ENCODE results near the gene MPV17L2. TPM values are rescaled to one million over a fixed set of nuclear protein-coding genes. Genes with fewer than 3 reads are reported as not detected.
A peak's percentile ranks its signal among the peaks of the same experiment; 100 is the strongest.
"Not testable (repeated sequence)": the region's sequence is repeated elsewhere in the genome, so short reads cannot be mapped to it uniquely, and the experiment has no call there.

MPV17L2 gene
- polyA plus RNA-seq, 2 donors, result 7.4 to 12.0 TPM

DNA sequence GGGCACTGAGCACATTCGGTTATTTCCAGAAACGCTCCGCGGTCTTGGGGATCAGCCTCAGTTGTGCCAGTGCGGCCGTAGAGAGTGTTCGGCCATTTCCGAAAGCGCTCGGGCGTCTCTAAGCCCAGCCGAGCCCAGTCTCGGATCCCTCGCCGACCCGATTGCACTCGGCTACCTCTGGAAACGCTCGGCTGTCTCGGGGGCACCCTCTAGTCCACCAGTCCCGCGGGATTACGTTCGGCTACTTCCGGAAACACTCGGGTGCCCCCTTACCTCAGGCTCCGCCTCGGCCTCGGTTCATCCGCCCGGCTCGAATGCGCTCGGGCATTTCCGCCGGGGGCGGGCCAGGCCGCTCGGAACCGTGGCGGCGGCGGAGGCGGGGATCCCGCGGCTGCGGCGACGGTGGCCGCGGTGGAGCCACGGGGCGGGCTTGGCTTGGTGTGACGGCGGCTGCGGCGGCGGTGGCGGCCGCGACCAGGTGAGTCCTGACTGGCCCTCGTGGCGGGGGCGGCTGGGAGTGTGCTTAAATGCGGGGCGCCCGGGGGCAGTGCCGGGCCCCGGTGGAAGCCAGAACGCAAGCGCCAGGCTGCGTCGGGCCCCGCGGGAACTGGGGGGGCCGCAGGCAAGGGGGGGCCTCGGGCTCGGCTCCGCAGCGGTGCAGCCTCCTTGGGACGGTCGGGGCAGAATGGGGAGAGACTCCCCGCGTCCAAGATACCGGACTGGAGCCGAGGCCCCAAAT, 40.0 kb upstream of the MPV17L2 start, which contains the start of gene PIK3R2:
Gene PIK3R2, plus strand, starts transcription at position 347 of the 739 bp plus-strand sequence. CDS start 2,717 bp downstream, outside the sequence.
- Histone ChIP-seq H3K36me3 (ENCODE audit: control insufficient read depth in 2 of 2, insufficient read depth in 2 of 2, low read length in 1 of 2) (no peaks in the 10 kb centered on the region), H3K27me3 (ENCODE audit: control insufficient read depth in 1 of 2, insufficient read depth in 2 of 2, low read length in 2 of 2) (no peaks in the 10 kb centered on the region), H3K9me3 (ENCODE audit: control insufficient read depth in 2 of 2, insufficient read depth in 1 of 2, low read depth in 1 of 2, low read length in 1 of 2) (no peaks in the 10 kb centered on the region), H3K27ac (ENCODE audit: low read depth in 2 of 2, low read length in 1 of 2) (peak within 1 kb of the TSS; percentile 87 to 91), H3K4me3 (ENCODE audit: low read depth in 1 of 2, low read length in 2 of 2) (peak within 1 kb of the TSS; percentile 72 to 90), H3K4me1 (ENCODE audit: control insufficient read depth in 2 of 2, insufficient read depth in 2 of 2, low read length in 1 of 2) (peaks cover 7 to 28% of the 10 kb centered on the region in 2 donors)
- WGBS, 2 donors, result 0 to 1% methylated on average over 82 to 86 of the region's 86 CpGs

DNA sequence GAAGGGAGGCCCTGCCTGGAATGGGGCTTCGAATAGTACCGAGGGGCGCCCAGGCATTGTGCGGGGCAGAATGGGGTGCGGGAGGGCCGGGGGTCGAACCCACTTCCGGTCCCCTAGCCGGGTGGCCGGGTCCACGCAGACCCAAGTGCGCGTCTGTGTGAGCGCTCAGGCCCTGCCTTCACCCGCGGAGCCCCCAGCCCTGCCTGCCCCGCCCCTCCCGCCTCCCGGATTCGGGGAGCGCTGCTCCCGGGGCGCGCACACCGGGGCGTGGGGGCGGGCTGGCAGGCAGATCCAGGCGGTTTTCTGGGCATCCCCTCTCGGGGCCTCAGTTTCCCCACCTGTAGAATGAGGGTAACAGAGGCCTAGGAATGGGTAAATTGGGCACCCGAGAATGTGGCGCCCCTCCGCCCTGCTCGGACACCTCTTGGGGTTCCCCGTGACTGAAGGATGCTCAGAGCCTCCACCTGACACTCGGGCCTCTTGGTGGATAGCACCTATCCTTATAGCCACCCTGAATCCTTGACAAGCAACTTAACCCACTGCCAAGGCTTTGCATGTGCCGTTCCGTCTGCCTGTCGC, 39.4 kb upstream of the MPV17L2 start:
- Histone ChIP-seq H3K27ac (ENCODE audit: low read depth in 2 of 2, low read length in 1 of 2) (peak overlapping the region; percentile 87 to 91), H3K36me3 (ENCODE audit: control insufficient read depth in 2 of 2, insufficient read depth in 2 of 2, low read length in 1 of 2) (no peaks in the 10 kb centered on the region), H3K9me3 (ENCODE audit: control insufficient read depth in 2 of 2, insufficient read depth in 1 of 2, low read depth in 1 of 2, low read length in 1 of 2) (no peaks in the 10 kb centered on the region), H3K27me3 (ENCODE audit: control insufficient read depth in 1 of 2, insufficient read depth in 2 of 2, low read length in 2 of 2) (no peaks in the 10 kb centered on the region), H3K4me1 (ENCODE audit: control insufficient read depth in 2 of 2, insufficient read depth in 2 of 2, low read length in 1 of 2) (peaks cover 7 to 28% of the 10 kb centered on the region in 2 donors), H3K4me3 (ENCODE audit: low read depth in 1 of 2, low read length in 2 of 2) (peak overlapping the region; percentile 72 to 90)
- WGBS, 2 donors, result 2 to 3% methylated on average over 29 to 38 of the region's 38 CpGs

DNA sequence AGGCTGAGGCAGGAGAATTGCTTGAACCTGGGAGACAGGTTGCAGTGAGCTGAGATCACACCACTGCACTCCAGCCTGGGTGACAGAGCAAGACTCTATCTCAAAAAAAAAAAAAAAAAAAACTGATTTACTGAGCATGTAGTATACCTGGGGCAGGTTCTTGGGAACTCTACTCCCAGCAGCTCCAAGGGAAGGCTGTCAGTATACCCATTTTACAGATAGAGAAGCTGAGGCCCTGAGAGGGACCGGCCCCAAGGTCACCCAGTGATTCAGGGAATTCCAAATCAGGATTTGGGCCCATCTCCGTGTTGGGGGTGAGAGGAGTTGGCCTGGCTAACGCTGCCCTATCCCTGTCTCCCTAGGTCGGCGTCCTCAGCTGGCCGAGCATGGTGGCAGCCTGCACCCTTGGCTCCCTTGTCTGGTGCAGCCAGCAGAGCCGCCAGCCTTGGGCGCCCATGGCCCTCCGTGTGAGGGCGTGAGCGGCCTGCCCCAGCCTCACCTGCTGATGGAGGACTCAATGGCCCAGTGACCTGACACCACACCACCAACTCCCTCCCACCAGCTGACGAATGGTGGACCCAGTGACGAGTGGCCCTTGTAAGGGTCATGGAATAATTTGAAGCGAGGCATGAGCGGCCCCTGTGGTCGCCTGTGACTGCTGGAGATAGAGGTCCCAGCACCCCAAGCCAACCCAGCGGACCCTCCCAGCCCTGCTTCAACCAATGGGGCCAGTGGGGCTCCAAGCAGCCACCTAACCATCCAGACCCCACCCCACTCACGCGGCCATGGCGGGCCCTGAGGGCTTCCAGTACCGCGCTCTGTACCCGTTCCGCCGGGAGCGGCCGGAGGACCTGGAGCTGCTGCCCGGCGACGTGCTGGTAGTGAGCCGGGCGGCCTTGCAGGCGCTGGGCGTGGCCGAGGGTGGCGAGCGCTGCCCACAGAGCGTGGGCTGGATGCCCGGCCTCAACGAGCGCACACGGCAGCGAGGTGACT, 37.6 kb upstream of the MPV17L2 start:
- Histone ChIP-seq H3K27ac (ENCODE audit: low read depth in 2 of 2, low read length in 1 of 2) (peak overlapping the region; percentile 50 to 96), H3K9me3 (ENCODE audit: control insufficient read depth in 2 of 2, insufficient read depth in 1 of 2, low read depth in 1 of 2, low read length in 1 of 2) (no peaks in the 10 kb centered on the region), H3K27me3 (ENCODE audit: control insufficient read depth in 1 of 2, insufficient read depth in 2 of 2, low read length in 2 of 2) (no peaks in the 10 kb centered on the region), H3K36me3 (ENCODE audit: control insufficient read depth in 2 of 2, insufficient read depth in 2 of 2, low read length in 1 of 2) (no peaks in the 10 kb centered on the region), H3K4me1 (ENCODE audit: control insufficient read depth in 2 of 2, insufficient read depth in 2 of 2, low read length in 1 of 2) (peaks cover 10 to 28% of the 10 kb centered on the region in 2 donors), H3K4me3 (ENCODE audit: low read depth in 1 of 2, low read length in 2 of 2) (no peak overlapping the region)
- 67 to 77% methylated on average over 43 of the region's 43 CpGs for WGBS, 2 donors

DNA sequence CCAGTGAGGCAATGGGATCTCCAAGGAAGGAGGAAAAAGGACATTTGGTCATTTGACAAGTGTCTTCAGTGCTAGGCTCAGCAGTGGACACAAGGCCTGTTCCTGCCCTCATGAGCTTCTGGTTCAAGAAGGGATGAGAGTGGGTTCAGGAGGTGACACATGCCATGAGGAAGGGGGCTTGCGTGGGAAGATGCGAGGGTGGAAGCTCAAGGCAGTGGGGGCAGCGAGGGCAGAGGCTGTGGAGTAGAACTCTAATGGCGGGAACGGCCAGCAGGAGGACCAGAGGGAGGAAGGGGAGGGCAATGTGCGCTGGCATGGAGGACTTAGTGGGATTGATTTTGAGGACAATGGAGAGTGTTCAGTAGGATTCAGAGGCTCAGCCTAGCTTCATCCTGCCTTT, 36.8 kb upstream of the MPV17L2 start:
- H3K9me3 ChIP-seq (ENCODE audit: control insufficient read depth in 2 of 2, insufficient read depth in 1 of 2, low read depth in 1 of 2, low read length in 1 of 2), result no peaks in the 10 kb centered on the region
- H3K36me3 ChIP-seq (ENCODE audit: control insufficient read depth in 2 of 2, insufficient read depth in 2 of 2, low read length in 1 of 2), result no peaks in the 10 kb centered on the region
- peaks cover 14 to 34% of the 10 kb centered on the region in 2 donors for H3K4me1 ChIP-seq (ENCODE audit: control insufficient read depth in 2 of 2, insufficient read depth in 2 of 2, low read length in 1 of 2)
- no peaks in the 10 kb centered on the region for H3K27me3 ChIP-seq (ENCODE audit: control insufficient read depth in 1 of 2, insufficient read depth in 2 of 2, low read length in 2 of 2)
- 76 to 77% methylated on average over 5 to 6 of the region's 6 CpGs for WGBS, 2 donors
- peak overlapping the region; percentile 50 to 96 for H3K27ac ChIP-seq (ENCODE audit: low read depth in 2 of 2, low read length in 1 of 2)
- no peak overlapping the region for H3K4me3 ChIP-seq (ENCODE audit: low read depth in 1 of 2, low read length in 2 of 2)

DNA sequence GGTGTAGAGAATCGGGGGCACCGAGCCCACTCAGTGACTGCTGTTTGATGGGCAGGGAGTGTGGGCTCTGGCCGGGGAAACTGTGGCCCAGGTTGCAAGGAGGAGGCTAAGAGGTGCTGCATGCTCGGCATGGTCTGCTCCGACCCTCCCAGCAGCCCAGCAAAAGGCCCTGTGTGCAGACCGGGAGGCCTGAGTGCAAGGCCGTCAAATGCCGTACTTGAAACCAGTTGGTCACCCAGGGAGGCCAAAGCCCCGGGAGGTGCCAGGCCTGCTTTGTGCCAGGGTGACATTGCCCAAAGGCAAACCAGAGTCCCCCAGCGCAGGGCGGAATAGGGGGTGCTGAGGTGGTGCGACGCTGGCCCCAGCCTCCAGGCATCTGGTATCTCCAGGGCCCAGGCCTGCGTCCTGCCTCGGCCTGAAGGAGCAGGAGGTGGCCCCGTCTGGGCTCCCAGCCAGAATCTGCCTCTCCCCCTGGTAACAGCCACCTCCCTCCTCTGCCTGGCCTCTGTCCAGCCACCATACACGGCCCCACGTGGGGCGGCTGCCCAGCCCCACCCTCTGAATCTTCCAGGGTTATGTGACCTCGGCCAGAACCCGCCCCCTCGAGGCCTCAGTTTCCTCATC, 36.1 kb upstream of the MPV17L2 start:
- Histone ChIP-seq H3K4me3 (ENCODE audit: low read depth in 1 of 2, low read length in 2 of 2) (no peak overlapping the region), H3K27me3 (ENCODE audit: control insufficient read depth in 1 of 2, insufficient read depth in 2 of 2, low read length in 2 of 2) (no peaks in the 10 kb centered on the region), H3K9me3 (ENCODE audit: control insufficient read depth in 2 of 2, insufficient read depth in 1 of 2, low read depth in 1 of 2, low read length in 1 of 2) (no peaks in the 10 kb centered on the region), H3K36me3 (ENCODE audit: control insufficient read depth in 2 of 2, insufficient read depth in 2 of 2, low read length in 1 of 2) (peaks cover 0 to 4% of the 10 kb centered on the region in 2 donors), H3K27ac (ENCODE audit: low read depth in 2 of 2, low read length in 1 of 2) (peak overlapping the region; percentile 86 to 96), H3K4me1 (ENCODE audit: control insufficient read depth in 2 of 2, insufficient read depth in 2 of 2, low read length in 1 of 2) (peaks cover 14 to 40% of the 10 kb centered on the region in 2 donors)
- WGBS, 2 donors, result 26 to 32% methylated on average over 21 to 22 of the region's 22 CpGs

DNA sequence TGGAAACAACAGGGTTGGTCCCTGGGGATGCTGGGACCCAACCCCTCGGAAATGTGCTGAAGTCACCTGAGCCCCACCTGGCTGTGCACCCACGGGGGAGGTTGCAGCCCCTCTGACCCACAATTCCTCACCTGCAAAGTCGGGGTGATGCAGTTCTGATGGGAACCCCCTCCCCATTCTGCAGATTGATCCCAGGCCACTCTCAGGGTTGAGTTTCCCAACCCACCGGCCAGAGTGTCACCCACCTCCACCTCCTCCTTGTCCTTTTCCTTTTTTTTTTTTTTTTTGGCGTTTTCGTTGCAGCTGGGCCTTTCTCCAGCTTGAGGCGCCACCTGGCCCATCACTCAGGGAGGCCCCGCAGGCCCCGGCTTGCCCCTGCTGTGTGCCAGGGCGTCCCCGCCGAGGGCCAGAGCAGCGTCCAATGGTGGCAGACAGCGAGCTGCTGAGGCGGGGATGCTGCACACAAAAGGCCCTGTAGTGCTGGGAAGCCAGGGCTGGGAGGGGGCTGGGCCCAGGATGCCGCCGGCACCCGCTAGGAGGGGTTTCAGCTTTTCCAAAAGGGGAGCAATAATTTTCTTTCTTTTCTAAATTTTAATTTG, 35.5 kb upstream of the MPV17L2 start:
- Histone ChIP-seq H3K27ac (ENCODE audit: low read depth in 2 of 2, low read length in 1 of 2) (peak overlapping the region; percentile 86 to 96), H3K4me1 (ENCODE audit: control insufficient read depth in 2 of 2, insufficient read depth in 2 of 2, low read length in 1 of 2) (peaks cover 14 to 40% of the 10 kb centered on the region in 2 donors), H3K9me3 (ENCODE audit: control insufficient read depth in 2 of 2, insufficient read depth in 1 of 2, low read depth in 1 of 2, low read length in 1 of 2) (no peaks in the 10 kb centered on the region), H3K27me3 (ENCODE audit: control insufficient read depth in 1 of 2, insufficient read depth in 2 of 2, low read length in 2 of 2) (no peaks in the 10 kb centered on the region), H3K4me3 (ENCODE audit: low read depth in 1 of 2, low read length in 2 of 2) (no peak overlapping the region), H3K36me3 (ENCODE audit: control insufficient read depth in 2 of 2, insufficient read depth in 2 of 2, low read length in 1 of 2) (peaks cover 0 to 8% of the 10 kb centered on the region in 2 donors)
- WGBS, 2 donors, result 23 to 30% methylated on average over 16 to 18 of the region's 18 CpGs

DNA sequence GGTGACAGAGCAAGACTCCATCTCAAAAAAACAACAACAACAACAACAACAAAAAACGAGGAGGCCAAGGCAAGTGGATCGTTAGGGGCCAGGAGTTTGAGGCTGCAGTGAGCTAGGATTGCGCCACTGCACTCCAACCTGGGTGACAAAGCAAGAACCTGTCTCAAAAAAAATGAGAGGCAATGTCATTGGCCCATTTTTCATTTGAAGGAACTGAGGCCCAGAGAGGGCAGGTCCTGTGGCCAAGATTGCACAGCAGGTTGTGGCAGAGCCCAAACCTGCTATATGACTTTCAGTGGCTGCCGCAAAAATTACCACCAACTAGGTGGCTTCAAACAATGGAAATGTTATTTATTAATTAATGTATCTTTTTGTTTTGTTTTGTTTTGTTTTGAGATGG, 34.6 kb upstream of the MPV17L2 start:
- Histone ChIP-seq H3K4me3 (ENCODE audit: low read depth in 1 of 2, low read length in 2 of 2) (no peak overlapping the region), H3K36me3 (ENCODE audit: control insufficient read depth in 2 of 2, insufficient read depth in 2 of 2, low read length in 1 of 2) (peaks cover 6 to 14% of the 10 kb centered on the region in 2 donors), H3K4me1 (ENCODE audit: control insufficient read depth in 2 of 2, insufficient read depth in 2 of 2, low read length in 1 of 2) (peaks cover 14 to 40% of the 10 kb centered on the region in 2 donors), H3K27me3 (ENCODE audit: control insufficient read depth in 1 of 2, insufficient read depth in 2 of 2, low read length in 2 of 2) (no peaks in the 10 kb centered on the region), H3K27ac (ENCODE audit: low read depth in 2 of 2, low read length in 1 of 2) (no peak overlapping the region), H3K9me3 (ENCODE audit: control insufficient read depth in 2 of 2, insufficient read depth in 1 of 2, low read depth in 1 of 2, low read length in 1 of 2) (no peaks in the 10 kb centered on the region)
- WGBS, 2 donors, result 64 to 69% methylated on average over 4 of the region's 4 CpGs

DNA sequence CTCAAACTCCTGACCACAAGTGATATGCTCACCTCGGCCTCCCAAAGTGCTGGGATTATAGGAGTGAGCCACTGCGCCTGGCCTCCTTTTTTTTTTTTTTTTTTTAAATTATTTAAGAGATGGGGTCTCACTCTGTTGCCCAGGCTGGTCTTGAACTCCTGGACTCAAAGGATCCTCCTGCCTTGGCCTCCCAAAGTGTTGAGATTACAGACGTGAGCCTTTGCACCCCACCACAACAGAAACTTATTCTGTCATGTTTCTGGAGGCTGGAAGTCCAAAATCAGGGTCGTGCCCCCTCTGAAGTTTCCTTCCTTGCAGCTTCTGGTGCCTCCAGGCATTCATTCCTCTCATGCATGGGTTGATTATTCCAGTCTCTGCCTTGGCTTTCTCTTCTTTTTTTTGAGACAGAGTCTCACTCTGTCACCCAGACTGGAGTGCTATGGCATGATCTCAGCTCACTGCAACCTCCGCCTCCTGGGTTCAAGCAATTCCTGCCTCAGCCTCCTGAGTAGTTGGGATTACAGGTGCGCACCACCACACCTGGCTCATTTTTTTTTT, 33.9 kb upstream of the MPV17L2 start:
- peaks cover 13 to 36% of the 10 kb centered on the region in 2 donors for H3K4me1 ChIP-seq (ENCODE audit: control insufficient read depth in 2 of 2, insufficient read depth in 2 of 2, low read length in 1 of 2)

More for the DNA sequence above, 33.9 kb upstream of the MPV17L2 start:
- WGBS, 2 donors, result 78 to 91% methylated on average over 6 of the region's 6 CpGs
- not testable (repeated sequence) for H3K4me3 ChIP-seq (ENCODE audit: low read depth in 1 of 2, low read length in 2 of 2); H3K9me3 ChIP-seq (ENCODE audit: control insufficient read depth in 2 of 2, insufficient read depth in 1 of 2, low read depth in 1 of 2, low read length in 1 of 2); H3K27me3 ChIP-seq (ENCODE audit: control insufficient read depth in 1 of 2, insufficient read depth in 2 of 2, low read length in 2 of 2); H3K27ac ChIP-seq (ENCODE audit: low read depth in 2 of 2, low read length in 1 of 2)
- peaks cover 6 to 14% of the 10 kb centered on the region in 2 donors for H3K36me3 ChIP-seq (ENCODE audit: control insufficient read depth in 2 of 2, insufficient read depth in 2 of 2, low read length in 1 of 2)
